Testis (tissue), 5 donors: ENCODE results near the gene SPANXN4. TPM values are rescaled to one million over a fixed set of nuclear protein-coding genes. Genes with fewer than 3 reads are reported as not detected.

ENCODE experiments used
- DNase-seq: peaks from one replicate; pipeline ENCODE4 v3.0.0-alpha.2; 2019
- H3K27ac ChIP-seq, 2 donors: fragments of 200-600 bp; sonication (generic); one replicate each; pipeline ENCODE4 v1.5.1; 2019
- H3K27me3 ChIP-seq: fragments of 200-600 bp; sonication (generic); one replicate; pipeline ENCODE4 v1.5.1; 2019
- H3K36me3 ChIP-seq: fragments of 200-600 bp; sonication (generic); one replicate; pipeline ENCODE4 v1.5.1; 2017; ENCODE audit warnings: low read depth; ENCODE audit errors: missing control alignments
- H3K4me1 ChIP-seq: fragments of 200-600 bp; sonication (generic); one replicate; pipeline ENCODE4 v1.5.1; 2019
- H3K4me3 ChIP-seq, 2 donors: fragments of 200-600 bp; sonication (generic); one replicate each; pipeline ENCODE4 v1.5.1; 2017 to 2019
- H3K9me3 ChIP-seq: fragments of 200-600 bp; sonication (generic); one replicate; pipeline ENCODE4 v1.5.1; 2017
- CTCF ChIP-seq, 3 experiments: fragments of 450-650 bp in 2 of 3; fragments of 200-600 bp in 1 of 3; sonication (generic) in 1 of 3; IDR thresholded peaks; one replicate each; pipeline ENCODE4 v1.5.1; 2016 to 2019; ENCODE audit warnings: antibody characterized with exemption in 3 of 3, mild to moderate bottlenecking in 2 of 3, moderate library complexity in 1 of 3
- POLR2A ChIP-seq: fragments of 450-650 bp; IDR thresholded peaks from one replicate; pipeline ENCODE4 v1.6.1; 2017; ENCODE audit warnings: antibody characterized with exemption, mild to moderate bottlenecking, moderate library complexity
- WGBS, 2 donors: methylation state at CpG; one replicate each; pipeline ENCODE4 v1.1.5; 2018; 5-methylcytosine and 5-hydroxymethylcytosine counted together
- intact Hi-C: fragments of 100-400 bp; cut with DNase I; formaldehyde crosslinking; loops from one replicate; pipeline ENCODE4 v1.15.1; 2023; ENCODE audit warnings: low total_unique reads
- long read RNA-seq, 2 donors: transcript quantifications; one replicate each; lab custom pipeline, GENCODE V29; 2026
- polyA plus RNA-seq: library from polyadenylated mRNA; stranded (reverse); fragments of 350-450 nt; fragmentation: Illumina TruSeq; extraction: RNeasy Lipid Tissue Mini Kit (QIAGEN cat#74804); gene quantifications from one replicate; pipeline ENCODE4 v1.2.3, GENCODE V29; 2014; ENCODE audit warnings: low read depth, low replicate concordance; ENCODE audit not compliant: insufficient read depth
- total RNA-seq, 2 donors: library from RNA; depleted of rRNA; stranded (reverse); fragments of >200 nt; gene quantifications; one replicate each; pipeline ENCODE4 v1.2.3, GENCODE V29; 2016

The SPANXN4 gene, protein sequence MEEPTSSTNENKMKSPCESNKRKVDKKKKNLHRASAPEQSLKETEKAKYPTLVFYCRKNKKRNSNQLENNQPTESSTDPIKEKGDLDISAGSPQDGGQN
- total RNA-seq (10 to 100 TPM in 1 of 2 donors, 1 to 10 TPM in 1; 1.4 to 13.9 TPM), polyA plus RNA-seq (9.7 TPM)
- long read RNA-seq, donor 1, result 0 reads
- long read RNA-seq, donor 2, result 0 reads

DNA sequence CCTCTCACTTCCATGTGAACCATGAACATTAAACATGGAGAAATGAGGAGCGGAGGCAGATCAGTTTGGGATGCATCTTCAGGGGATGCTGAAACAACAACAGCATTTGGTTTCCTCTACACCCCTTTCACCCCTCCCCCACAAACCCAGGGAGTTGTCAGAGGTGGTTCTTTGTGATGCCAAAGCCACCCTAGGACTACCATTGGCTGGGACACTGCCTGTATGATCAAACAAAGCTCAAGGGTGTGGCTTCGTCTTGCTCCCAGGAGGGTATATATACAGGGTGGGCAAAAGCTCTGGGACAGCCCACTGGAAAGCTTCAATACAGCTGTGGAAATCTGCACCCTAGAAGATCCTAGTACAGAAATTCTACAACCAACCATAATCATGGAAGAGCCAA lies at the start of gene SPANXN4:
Gene SPANXN4 (plus strand): TSS at position 301 of the 400 bp plus-strand sequence. CDS start 87 bp downstream, at position 388.
- Histone ChIP-seq H3K9me3 (no peaks in the 10 kb centered on the region), H3K4me3 (no peak within 1 kb of the TSS), H3K27me3 (no peaks in the 10 kb centered on the region), H3K4me1 (no peaks in the 10 kb centered on the region), H3K36me3 (no peaks in the 10 kb centered on the region), H3K27ac (no peak within 1 kb of the TSS)
- intact Hi-C loops, result no loop called here
- no peak for DNase-seq
- TF ChIP-seq CTCF (IDR thresholded peaks at IDR 0.05), result no peak
- TF ChIP-seq POLR2A, result no peak
- 89 to 100% methylated on average over 1 to 2 of the region's 2 CpGs for WGBS, 2 donors

DNA sequence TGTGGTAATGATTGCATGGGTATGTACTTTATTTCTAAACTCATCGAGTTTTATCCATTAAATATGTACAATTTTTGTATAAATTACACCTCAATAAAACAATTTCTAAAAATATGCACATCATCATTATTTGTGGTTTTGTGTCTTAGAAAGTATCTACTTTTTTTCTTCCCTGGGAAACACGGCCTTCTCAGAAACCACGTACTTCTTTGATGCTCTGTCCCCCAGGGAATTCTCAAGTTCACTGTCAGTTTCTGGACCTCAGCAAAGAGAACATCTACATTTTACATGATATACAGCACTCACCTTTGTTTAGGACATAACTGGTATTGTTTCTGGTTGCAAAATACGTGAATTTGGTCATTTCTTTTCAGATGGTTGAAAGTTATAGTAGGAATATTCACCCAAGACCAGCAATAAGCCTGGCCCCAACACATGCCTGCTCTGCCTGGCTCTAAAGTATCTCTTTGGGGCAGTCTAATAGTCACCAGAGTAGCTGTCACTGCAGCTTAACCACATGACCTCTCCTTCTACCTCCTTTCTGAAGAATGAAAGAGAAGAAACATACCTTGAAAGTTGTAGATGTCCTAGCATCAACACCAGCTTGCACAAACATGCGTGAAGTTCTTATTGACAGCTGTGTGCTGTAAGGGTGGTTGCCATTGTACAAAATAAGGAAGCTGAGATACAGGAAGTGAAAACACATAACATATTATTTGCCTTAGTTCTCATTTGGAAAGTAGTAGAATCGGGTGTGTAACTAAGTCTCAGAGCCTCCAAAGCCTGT lies 48.4 kb upstream of the SPANXN4 start:
- DNase-seq, result no peak
- no peaks in the 10 kb centered on the region for H3K36me3 ChIP-seq
- no peaks in the 10 kb centered on the region for H3K27me3 ChIP-seq
- 84 to 89% methylated on average over 5 to 6 of the region's 6 CpGs for WGBS, 2 donors
- H3K4me3 ChIP-seq, result no peak overlapping the region
- no peak overlapping the region for H3K27ac ChIP-seq
- H3K9me3 ChIP-seq, result no peaks in the 10 kb centered on the region
- TF ChIP-seq CTCF (IDR thresholded peaks at IDR 0.05), result no peak
- no peak for TF ChIP-seq POLR2A
- intact Hi-C loops, result no loop called here
- H3K4me1 ChIP-seq, result no peaks in the 10 kb centered on the region

DNA sequence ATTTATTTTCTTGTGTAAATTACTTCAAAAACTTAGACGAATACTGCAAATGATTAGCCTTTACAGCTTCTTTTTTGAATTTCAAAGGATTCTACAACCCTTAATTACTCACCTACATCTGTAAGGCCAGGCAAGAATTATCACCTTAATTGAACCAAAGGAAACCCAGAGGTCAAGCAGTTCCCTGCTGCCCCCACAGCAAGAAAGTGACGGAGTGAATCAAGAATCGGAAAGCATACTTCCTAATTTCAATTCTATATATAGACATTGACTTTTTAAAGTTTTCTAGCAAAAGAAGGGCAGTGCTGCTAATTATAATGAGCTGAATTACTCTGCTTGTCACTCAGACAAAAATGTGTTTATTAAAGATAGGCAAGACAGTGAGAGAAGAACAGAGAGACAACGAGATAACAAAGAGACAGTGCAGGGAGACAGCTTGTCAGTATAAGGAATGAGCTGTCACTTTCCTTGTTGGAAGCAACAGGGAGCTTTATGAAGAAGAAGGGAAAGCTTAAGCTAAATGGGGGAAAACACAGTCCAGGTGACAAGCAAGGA lies 47.5 kb upstream of the SPANXN4 start:
- Histone ChIP-seq H3K4me1 (no peaks in the 10 kb centered on the region), H3K27ac (no peak overlapping the region), H3K27me3 (no peaks in the 10 kb centered on the region), H3K9me3 (no peaks in the 10 kb centered on the region), H3K4me3 (no peak overlapping the region), H3K36me3 (no peaks in the 10 kb centered on the region)
- DNase-seq, result no peak
- WGBS, 2 donors, result 47 to 52% methylated on average over 4 of the region's 4 CpGs
- intact Hi-C loops, result no loop called here
- TF ChIP-seq CTCF (IDR thresholded peaks at IDR 0.05) (no peak), POLR2A (no peak)

- no peaks in the 10 kb centered on the region for H3K36me3 ChIP-seq
- no peaks in the 10 kb centered on the region for H3K9me3 ChIP-seq
- DNase-seq, result no peak
- WGBS, 2 donors, result 50 to 57% methylated on average over 2 of the region's 2 CpGs
- H3K27ac ChIP-seq, result no peak overlapping the region
- H3K4me1 ChIP-seq, result no peaks in the 10 kb centered on the region
- no peak for TF ChIP-seq POLR2A
- no peak overlapping the region for H3K4me3 ChIP-seq
- intact Hi-C loops, result no loop called here
- no peaks in the 10 kb centered on the region for H3K27me3 ChIP-seq
These were observed 43.0 kb upstream of the SPANXN4 start for GRCh38 chrX:142982679-142983078.

DNA sequence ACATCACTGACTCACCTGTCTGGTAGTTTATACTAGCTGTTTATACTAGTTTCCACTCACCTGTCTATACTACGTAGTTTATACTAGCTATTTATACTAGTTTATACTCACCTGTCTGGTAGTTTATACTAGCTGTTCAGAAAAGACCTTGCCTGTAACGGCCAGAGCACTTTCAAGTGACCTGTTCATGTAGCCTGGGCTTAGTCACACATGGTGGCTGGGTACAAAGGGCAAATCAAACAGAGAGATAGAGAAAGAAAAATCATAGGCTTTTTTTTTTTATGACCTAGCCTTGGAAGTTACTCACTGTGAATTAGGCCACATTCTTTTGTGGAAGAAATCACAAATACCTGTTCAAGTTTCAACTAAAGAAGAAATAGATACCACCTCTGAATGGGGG lies 30.7 kb upstream of the SPANXN4 start:
- 41 to 80% methylated on average over 2 of the region's 2 CpGs for WGBS, 2 donors

More for the DNA sequence above, 30.7 kb upstream of the SPANXN4 start:
- Histone ChIP-seq H3K27ac (no peak overlapping the region), H3K36me3 (no peaks in the 10 kb centered on the region), H3K4me3 (no peak overlapping the region), H3K4me1 (no peaks in the 10 kb centered on the region), H3K9me3 (no peaks in the 10 kb centered on the region), H3K27me3 (no peaks in the 10 kb centered on the region)
- intact Hi-C loops, result no loop called here
- TF ChIP-seq CTCF (IDR thresholded peaks at IDR 0.05) (no peak), POLR2A (no peak)
- no peak for DNase-seq
